Stimulated activated CD4-positive, alpha-beta T cell treated with anti-CD3 and anti-CD28 coated beads, TNF-alpha, amount 100 ng/mL, for 4 hours (primary cell): Measurements from ENCODE around the gene JUP.

ENCODE experiments used
- DNase-seq, 3 experiments: peaks; one replicate each; pipeline ENCODE4 v3.0.0-alpha.2; 2020; ENCODE audit warnings: low read depth in 3 of 3

The JUP gene

DNA sequence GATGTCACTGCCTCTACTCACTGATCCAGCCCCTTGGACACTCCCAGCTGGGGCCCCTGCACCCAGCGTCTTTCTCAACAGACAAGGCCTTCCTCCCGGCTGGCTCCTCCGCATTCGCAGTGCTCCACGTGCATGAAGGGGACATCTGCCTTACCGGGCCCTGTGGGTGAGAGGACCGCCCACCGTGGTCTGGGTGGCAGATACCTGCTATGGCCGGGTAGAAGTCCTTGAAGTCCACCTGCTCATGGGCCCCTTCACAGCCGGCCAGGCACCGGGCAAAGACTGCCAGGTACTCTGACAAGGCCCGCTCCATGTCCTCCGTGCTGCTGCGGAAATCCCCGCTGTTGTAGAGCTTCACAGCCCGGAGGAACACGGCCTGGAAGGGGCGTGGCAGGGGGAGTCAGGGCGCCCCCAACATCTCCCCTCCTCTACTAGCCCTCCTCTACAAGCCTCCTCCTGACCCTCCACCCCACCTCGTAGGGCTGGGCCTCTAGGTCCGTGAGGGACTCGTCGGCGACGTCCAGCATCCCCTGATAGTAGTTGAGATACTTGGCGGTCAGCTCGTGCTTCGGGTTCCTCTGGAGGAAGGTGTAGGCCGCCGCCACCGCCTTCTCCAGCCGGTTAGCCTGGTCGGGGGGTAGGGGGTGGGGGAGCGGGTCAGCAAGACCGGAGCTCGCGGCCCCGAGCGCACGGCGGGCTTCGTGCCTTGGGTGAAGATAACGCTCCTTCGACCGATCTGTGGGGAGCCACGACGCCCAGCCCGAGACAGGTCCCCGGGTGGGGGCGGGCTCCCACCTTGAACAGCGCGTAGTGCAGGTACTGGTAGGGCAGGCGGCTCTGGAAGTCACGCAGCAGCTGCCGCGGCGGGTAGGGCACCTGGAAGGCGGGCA lies 24.4 kb upstream of the JUP start:
- peak in 1 of 3 experiments; percentile 27 for DNase-seq

DNA sequence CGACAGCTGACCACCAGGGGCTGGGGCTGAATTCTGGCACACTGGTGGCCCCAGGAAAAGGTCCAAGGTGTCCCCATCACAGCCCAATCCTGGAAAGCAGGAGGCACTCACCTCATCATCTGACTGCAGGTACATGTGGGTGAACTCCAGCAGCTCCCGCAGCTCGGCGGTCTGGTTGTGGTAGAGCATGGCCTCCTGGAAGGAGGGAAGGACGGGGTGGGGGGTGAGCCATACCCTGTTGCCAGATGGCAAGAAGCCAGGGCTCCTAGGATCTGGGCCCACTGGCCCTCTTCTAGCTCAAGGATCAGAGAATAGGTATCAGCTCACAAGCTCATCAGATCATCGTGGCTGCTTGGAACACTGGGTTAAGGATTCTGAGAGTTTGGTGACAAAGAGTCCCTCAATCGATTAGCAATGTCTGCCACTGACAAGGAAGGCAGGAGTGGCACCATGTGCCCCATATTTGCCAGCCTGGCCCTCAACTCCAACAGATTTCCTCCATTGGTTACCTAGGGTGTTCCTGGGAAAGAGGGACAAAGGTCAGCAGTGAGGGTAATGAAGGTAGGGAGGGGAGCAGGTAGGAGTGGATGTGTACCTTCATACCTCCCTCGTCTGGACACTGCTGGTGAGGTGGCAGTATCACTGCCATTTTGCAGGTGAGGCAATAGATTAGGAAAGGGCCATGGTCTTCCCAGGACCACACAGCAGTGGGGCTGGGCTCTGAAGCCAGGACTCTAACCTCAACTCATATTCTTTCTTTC lies 20.4 kb upstream of the JUP start:
- no peak for DNase-seq

DNA sequence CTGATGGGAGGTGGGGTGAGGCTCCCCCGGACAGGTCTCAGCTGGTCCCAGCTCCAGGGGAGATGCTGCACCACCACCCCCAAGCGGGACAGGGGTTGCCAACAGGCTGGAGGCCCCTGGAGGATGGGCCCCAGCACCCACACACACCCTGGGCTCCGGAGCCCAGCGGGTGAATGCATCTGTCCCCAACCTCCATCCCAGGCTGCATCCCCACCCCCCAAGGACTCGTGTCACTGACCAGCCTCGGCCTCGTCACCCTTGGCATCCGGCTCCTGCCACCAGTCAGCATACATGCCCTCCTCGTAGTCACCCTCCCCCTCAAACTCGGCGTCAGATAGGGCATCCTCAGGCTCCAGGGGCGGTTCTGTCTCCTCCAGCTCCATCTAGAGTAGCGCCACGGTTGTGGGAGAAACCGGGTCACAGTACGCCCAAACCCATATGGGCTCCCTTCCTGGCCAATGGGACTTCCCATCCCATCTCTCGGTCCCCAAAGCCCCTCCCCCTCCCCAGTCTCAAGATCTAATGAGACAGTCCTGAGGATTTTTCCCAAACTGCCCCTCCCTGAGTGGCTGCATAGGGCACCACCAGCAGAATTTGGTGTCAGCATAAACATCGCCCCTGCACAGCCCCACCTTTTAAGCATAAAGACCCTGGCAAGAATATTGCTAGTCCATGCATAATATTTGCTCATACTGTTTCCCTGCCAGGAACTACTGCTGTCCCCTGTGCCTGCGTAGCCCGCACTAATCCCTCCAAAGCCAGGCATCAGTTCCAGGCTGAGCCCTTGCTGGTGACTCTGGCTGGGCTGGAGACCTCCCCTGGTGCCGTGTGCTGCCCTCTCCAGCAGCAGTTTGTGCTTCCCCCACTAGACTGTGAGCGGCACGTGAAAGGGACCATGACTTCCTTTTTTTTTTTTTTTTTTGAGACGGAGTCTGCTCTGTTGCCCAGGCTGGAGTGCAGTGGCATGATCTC lies 16.8 kb upstream of the JUP start:
- DNase-seq, result no peak

DNA sequence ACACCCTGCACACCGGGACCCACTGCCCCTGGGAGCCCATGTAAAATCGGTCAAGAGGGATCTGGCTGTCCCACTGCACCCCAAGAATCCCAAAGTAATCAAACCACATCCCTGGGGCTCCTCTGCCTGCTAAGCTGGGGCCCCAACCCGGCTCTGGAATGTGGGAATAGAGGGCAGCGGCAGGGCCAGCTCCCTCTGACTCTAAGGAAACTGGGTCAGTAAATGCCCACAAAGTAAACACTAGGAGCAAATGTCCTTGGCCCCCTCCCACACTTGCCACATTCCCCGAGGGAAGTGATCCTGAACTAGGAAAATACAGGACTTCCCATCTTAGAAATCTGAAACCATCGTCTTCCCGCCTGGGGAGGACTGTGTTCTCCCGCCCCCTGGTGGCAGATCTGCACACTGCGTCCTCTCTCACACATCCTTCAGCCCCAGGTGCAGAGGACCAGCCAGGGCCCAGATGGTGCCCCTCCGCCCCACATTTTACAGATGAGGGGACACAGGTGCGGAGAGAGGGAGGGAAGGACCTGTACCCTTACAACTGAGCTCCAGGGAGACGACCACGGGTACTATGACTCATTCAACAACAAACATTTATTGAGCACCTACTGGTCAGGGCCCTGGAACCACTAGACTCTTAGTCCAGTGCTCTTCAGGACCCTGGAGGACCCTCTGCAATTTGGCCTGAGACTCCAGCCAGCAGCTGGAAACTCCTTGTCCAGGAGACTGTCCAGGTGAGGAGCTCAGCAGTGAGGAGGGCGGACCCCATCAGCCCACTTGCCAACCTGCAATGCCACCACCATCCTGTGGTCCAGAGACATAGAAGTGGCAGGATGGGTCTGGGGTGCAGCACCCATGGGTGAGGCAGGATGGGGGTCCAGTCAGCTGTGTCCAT lies 15.1 kb upstream of the JUP start:
- peak; percentile 46 to 67 (median 59) for DNase-seq

DNA sequence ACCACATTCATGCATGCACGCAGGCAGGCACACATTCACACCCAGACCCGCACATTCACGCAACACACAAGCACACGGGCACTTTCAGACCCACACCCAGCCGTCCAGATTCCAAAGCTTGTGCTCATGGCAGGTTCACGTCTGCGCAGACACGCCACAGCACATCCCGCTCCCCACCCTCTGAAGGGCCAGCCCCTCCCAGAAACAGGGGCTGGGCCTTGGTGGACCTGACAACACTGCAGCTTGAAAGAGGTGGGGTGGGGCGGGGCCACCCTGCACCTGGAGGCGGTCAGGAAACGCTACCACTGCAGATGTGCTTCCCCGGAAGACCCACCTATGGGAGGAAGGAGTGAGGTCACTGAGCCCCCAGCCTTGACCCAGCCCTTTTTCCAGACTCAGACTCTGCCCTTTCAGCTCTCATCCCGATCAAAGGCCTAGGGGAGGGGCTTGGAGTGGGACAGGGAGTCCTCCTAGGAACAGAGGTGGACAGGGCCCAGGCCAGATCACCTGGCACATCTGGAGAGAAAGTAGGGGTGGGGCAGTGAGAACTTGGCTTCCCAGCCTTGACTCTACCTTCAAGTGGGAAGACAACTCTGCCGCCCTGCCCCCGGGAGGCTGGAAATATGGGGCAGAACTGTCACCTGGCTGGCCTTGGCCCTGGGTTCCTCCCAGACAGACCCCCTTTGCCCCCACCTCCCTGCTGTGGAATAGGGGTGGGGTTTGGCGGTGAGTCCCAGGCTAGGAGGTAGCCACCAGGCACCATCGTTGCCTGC lies 14.3 kb upstream of the JUP start:
- no peak for DNase-seq

DNA sequence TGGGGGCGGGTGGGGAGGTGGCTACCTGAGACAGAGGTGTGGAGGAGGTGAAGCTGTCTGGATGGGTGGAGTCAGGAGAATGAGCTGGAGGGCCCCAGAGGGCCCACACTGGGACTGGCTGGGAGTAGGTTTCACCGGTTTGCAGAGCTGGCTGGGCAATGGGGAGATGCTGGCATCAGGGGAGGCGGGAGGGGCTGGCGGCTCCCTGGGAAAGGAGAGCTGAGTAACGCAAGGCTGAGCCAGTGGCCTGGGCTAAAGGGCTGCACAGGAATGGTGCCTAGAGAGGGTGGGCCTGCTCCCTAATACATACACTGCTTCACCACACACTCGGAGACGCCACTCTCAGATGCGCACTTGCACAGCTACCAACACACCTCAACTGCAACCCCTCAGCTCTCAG lies 12.9 kb upstream of the JUP start:
- no peak for DNase-seq

DNA sequence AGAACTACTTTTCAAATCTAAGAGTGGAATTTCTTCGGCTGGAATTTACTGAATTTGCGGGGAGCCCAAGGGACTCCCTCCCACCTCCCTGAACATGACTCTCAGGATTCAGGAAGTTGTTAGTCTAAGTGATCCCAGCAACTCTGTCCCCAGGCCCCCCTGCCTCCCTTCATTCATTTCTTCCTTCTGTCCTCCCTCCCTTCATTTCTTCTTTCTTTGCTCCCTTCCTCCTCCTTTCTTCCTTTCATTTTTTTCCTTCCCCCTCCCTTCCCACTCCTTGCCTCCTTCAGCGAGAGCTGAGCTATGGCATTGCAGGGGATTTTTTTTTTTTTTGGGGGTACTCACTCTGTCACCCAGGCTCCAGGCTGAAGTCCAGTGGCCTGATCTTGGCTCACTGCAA lies 10.9 kb upstream of the JUP start:
- no peak for DNase-seq

DNA sequence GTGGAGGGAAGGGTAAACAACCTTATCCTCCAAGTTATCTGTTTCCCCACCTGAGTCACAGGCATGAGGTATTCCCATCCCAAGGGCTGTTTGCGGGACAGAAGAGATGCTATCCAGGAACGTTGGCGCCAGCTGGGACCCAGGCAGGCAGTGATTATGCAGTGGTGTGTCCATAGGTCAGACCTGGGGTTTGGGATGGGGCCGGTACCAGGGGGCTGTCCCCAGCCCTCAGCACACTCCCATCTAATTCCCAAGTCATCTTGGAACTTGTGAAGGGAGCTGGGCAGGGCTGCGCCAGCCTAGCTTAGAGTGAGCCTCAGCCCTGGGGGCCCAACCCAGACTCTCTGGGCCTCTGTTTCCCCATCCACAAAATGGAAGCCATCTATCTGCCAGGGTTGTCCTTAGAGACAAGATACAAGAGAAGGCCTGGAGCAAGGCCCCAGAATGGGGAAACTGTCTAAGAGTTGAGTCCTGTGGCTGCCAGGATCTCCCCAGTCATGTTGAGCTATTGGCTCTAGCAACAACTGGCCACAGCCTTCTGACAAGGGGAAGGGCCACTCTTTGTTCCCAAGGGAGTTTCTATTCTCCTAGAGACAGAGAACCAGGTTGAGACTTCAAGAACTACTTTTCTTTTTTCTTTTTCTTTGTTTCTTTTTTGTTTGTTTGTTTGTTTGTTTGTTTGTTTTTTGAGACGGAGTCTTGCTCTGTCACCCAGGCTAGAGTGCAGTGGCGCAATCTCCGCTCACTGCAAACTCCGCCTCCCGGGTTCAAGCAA lies 9.8 kb upstream of the JUP start:
- DNase-seq, result no peak

DNA sequence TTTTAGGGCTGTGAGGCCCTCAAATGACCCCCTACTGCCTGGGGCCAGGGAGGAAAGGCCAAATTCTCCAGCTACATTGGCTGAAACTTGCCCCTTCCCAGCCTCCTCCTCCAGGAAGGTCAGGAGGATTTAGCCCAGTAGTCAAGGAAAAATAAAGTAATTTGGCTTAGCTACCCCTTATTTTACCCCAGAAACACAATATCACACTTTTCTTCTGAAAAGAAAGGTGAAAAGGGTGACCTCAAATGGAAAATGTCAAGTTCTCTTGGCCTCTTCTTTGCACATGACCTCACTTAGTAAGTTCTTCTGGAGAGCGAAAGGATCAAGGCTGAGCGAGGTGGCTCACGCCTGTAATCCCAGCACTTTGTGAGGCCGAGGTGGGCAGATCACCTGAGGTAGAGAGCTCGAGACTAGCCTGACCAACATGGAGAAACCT lies 8.0 kb upstream of the JUP start:
- no peak for DNase-seq

DNA sequence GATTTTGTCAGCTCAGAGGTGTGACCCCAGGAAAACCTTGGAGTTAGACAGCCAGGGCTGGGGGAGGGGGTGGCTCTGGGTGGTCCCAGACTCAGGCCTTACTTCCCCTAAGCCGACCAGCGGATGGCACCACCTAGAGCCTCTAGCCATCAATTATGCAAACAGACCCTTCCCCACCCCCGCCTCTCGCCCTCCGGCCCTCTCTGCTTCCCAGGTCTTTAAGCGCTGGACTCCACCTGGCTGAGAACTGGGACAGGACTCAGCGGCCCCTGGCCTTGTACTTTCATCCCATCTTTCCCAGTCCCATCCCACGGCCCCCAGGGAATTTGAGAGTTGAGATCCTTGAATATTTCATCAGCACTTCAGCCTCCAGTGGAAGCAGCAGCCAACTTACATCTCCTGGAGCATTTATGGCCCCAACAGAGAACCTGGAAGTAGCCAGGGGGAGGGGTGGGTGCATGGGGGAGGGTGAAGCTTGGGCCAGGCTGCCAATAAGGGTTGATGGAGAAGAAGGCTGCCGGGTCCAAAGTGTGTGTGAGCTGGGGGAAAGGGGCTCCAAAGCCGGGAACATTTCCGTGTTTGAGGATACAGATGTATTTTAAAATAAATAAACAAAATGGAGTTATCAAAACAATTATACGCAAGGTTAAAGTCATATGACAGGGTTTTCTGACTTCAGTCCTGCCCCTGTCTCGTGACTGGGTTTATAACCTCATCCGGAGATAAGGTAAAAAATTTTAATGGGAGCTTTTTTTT lies 7.5 kb upstream of the JUP start:
- no peak for DNase-seq

DNA sequence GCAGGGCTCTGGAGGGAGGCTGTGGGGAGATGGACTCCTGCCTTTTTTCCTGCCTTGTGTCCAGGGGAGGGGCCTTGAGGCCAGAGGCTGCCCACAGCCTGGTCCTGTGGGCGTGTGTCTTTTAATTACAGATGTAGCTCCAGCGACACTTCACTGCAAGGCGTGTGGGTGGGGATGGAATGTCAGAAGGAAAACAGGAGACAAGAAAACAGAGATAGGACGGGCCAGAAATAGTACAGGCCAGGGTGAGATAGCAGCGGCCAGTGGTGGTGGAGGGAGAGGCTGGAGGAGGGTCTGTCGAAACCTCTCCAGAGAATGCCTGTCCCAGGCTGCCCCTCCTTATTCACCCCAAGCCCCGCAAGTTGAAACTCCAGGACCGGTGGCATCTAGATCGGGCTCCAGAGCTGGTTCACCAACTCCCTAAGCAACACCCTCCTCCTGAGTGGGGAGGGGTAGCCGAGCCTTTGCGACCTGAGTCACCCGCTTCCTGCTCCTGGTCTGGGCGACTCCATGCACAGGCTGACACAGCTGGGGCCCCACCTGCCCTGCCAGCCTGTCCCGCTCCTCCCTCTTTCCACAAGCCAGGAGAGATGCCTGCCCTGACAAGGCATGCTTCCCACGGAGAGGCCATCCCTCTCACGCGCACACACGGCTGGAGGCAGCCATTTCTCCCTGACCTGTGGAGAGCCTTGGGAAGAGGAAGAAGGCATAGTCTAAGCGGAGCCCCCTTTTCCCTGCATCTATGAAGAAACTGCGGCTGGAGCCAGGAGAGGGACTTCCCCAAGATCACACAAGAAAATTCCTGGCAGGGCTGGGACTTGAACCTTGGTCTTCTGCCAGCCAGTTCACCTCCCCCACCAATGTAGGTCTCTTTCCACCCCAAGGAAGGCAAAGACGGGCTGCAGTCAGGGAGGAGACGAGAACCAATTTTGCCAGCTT lies 6.6 kb upstream of the JUP start:
- DNase-seq, result no peak

DNA sequence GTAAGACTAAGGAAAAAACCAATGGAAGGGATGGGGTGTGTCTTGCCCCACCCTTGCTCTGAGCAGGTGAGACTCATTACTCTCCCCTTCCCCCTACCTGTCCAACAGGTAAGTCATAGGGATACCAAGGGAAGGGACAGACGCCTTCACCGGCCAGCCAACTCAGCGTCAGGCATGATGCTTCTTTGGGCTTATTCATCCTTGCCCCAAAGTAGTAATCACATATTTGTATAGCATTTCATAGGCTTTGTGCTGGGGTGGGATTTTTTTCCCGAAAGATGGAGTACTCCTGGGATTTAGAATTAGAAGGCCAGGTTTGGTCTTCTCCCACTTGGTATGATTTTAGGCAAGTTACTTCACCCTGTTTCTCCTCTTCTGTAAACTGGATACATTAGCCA lies 509 bp upstream of the JUP start:
- DNase-seq, result no peak

DNA sequence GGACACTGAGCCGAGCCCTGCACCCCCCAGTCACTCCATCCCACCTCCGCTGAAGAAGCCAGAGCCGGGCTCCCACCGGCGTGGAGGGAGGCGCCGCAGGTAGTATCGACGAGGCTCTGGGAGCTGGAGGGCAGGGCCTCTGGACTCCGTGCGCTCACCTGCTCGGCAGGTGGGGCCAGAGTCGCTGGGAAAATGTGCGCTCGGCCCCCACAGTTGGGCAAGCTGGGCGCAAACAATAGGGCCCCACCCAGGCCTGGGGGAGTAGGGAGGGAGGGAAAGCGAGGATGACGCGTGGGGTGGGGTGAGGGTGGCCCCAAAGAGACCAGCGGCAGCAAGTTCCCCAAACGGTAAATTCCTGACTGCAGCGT lies 668 bp downstream of the JUP start:
- DNase-seq, result no peak

DNA sequence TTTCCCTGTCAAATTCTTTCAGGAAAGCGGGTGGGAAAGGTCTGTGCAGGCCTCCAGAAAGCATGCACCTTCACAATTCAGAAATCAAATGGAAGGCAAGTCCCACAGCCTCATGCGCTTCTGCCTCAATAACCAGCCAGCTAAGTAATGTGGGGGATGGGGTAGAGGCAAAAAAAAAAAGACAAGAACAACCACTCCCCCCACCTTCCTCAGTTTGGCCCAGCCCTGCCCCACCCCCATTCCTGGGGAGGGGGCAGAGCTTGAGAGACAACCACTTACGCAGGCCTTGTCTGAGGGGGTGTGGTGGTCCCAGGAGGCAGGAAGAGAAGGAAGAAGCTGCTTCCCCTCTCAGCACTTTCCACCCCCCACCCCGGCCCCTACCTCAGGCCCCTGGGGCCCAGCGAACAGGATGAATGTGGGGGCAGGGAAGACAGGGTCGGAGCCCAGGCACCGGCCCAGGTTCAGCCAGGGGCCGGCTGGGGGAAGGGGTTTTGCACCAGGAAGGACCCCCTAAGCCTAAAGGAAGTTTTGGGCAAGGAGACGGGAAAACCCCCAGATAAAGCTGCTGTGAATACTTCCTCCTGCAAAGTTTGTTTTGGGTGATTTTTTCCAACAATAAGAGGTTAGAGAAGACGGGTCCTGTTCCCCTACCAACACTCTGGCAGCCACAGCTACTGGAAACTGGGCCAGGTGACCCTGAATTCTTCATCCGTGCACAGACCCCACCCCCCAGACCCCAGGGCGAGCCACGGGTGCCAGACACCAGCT lies 1.2 kb downstream of the JUP start:
- no peak for DNase-seq

DNA sequence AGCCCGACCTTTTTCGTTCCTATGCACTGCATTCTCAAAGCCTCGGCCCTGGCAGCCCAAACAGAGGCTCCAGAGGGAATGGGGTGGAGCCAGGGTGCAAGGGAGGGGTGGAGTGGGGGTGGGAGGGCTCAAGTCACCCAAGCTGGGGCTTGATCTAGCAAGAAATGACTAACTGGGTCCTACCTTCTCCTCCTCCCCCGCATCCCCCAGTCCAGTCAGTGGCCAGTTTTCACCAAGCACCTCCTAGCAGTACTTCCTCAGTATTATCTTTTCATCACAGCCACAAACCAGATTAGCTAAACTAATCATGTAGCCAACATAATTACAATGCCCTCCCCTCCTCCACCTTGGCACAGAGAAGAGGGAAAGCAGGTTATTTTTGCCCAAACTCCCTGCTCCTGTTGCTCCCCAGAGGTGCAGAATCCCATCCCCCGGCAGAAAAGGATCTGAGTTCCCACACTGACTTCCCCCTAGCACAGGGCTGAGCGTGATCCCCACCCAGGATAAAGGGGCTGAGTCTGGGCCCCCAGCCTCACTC lies 2.2 kb downstream of the JUP start:
- no peak for DNase-seq

DNA sequence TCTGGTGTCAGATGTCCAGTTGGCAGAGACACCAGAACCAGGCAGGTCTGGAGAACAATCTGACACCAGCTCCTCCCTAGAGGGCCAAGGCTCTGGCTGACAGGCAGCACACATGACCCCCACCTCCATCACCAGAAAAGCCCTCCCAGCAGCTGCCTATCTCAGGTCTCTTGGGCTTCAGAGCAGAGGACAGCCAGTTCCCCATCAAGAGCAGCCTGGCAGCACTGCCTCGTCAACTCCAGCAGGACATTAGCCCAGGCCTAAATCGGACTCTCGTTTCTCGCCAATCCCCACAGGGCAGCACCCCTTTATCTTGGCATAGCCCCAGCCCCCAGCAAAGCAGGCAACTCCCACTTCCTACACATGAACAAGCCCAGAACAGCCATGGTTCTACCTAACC lies 4.4 kb downstream of the JUP start:
- DNase-seq, result no peak
